MG63 (cell line): ENCODE data around the gene SPAG4. TPM values are rescaled to one million over a fixed set of nuclear protein-coding genes. Genes with fewer than 3 reads are reported as not detected.

Source experiments
- DNase-seq: peaks from one replicate; pipeline ENCODE4 v3.0.0-alpha.2; 2020
- H3K27me3 ChIP-seq: fragments of 250-450 bp; sonication (Bioruptor Pico); 2 replicates; pipeline ENCODE4 v1.5.1; 2020; ENCODE audit warnings: mild to moderate bottlenecking, moderate library complexity
- H3K36me3 ChIP-seq: fragments of 250-450 bp; sonication (Bioruptor Pico); 2 replicates; pipeline ENCODE4 v1.5.1; 2020; ENCODE audit warnings: mild to moderate bottlenecking, moderate library complexity
- H3K4me3 ChIP-seq: fragments of 250-450 bp; sonication (Bioruptor Pico); 2 replicates; pipeline ENCODE4 v1.5.1; 2020; ENCODE audit warnings: mild to moderate bottlenecking, moderate library complexity
- H3K9me3 ChIP-seq: fragments of 250-450 bp; sonication (Bioruptor Pico); 2 replicates; pipeline ENCODE4 v1.5.1; 2020; ENCODE audit warnings: mild to moderate bottlenecking, moderate library complexity
- total RNA-seq: library from RNA; depleted of rRNA; stranded (reverse); fragments of >200 nt; shearing (Covaris generic); gene quantifications from 2 replicates; pipeline ENCODE4 v1.2.3, GENCODE V29; 2014; ENCODE audit warnings: low replicate concordance

SPAG4 gene
- total RNA-seq, 1 experiment from 2014 or later: 1.4 TPM

- H3K36me3 ChIP-seq: peaks cover 34% of the 10 kb centered on the region
- H3K4me3 ChIP-seq: no peak overlapping the region
- no peaks in the 10 kb centered on the region for H3K9me3 ChIP-seq
- no peaks in the 10 kb centered on the region for H3K27me3 ChIP-seq
- no peak for DNase-seq
Observed at GRCh38 chr20:35635652-35636051, 20.0 kb downstream of the SPAG4 start.

GRCh38 chr20:35636095-35636494, 20.5 kb downstream of the SPAG4 start:
- no peaks in the 10 kb centered on the region for H3K9me3 ChIP-seq
- peaks cover 30% of the 10 kb centered on the region for H3K36me3 ChIP-seq
- no peaks in the 10 kb centered on the region for H3K27me3 ChIP-seq
- no peak overlapping the region for H3K4me3 ChIP-seq
- no peak for DNase-seq

GRCh38 chr20:35637276-35637675, 21.6 kb downstream of the SPAG4 start:
- H3K9me3 ChIP-seq: no peaks in the 10 kb centered on the region
- DNase-seq: no peak
- no peaks in the 10 kb centered on the region for H3K27me3 ChIP-seq
- no peak overlapping the region for H3K4me3 ChIP-seq
- H3K36me3 ChIP-seq: peaks cover 28% of the 10 kb centered on the region

- no peak for DNase-seq
- Histone ChIP-seq H3K27me3 (no peaks in the 10 kb centered on the region), H3K9me3 (no peaks in the 10 kb centered on the region), H3K36me3 (peaks cover 18% of the 10 kb centered on the region), H3K4me3 (no peak overlapping the region)
Observed at GRCh38 chr20:35638751-35639150, 23.1 kb downstream of the SPAG4 start.

- no peaks in the 10 kb centered on the region for H3K27me3 ChIP-seq
- DNase-seq: no peak
- H3K4me3 ChIP-seq: no peak overlapping the region
Observed at GRCh38 chr20:35640724-35641123, 25.1 kb downstream of the SPAG4 start.

GRCh38 chr20:35641743-35642142, 26.1 kb downstream of the SPAG4 start:
- Histone ChIP-seq H3K36me3 (peaks cover 35% of the 10 kb centered on the region), H3K9me3 (no peaks in the 10 kb centered on the region), H3K27me3 (no peaks in the 10 kb centered on the region), H3K4me3 (no peak overlapping the region)
- no peak for DNase-seq

More at GRCh38 chr20:35640724-35641123, 25.1 kb downstream of the SPAG4 start:
- Histone ChIP-seq H3K36me3 (peaks cover 34% of the 10 kb centered on the region), H3K9me3 (no peaks in the 10 kb centered on the region)

GRCh38 chr20:35643045-35643444, 27.4 kb downstream of the SPAG4 start:
- Histone ChIP-seq H3K27me3 (no peaks in the 10 kb centered on the region), H3K4me3 (no peak overlapping the region), H3K9me3 (no peaks in the 10 kb centered on the region), H3K36me3 (peaks cover 41% of the 10 kb centered on the region)
- DNase-seq: no peak

GRCh38 chr20:35644806-35645205, 29.2 kb downstream of the SPAG4 start:
- no peak for DNase-seq
- Histone ChIP-seq H3K4me3 (no peak overlapping the region), H3K36me3 (peaks cover 48% of the 10 kb centered on the region), H3K9me3 (no peaks in the 10 kb centered on the region), H3K27me3 (no peaks in the 10 kb centered on the region)

- Histone ChIP-seq H3K4me3 (no peak overlapping the region), H3K27me3 (no peaks in the 10 kb centered on the region), H3K9me3 (no peaks in the 10 kb centered on the region), H3K36me3 (peaks cover 71% of the 10 kb centered on the region)
- peak; percentile 55 for DNase-seq
Observed at GRCh38 chr20:35648836-35649235, 33.2 kb downstream of the SPAG4 start.

GRCh38 chr20:35650632-35651031, 35.0 kb downstream of the SPAG4 start:
- Histone ChIP-seq H3K36me3 (peaks cover 74% of the 10 kb centered on the region), H3K9me3 (no peaks in the 10 kb centered on the region), H3K4me3 (no peak overlapping the region), H3K27me3 (no peaks in the 10 kb centered on the region)
- no peak for DNase-seq

- peaks cover 79% of the 10 kb centered on the region for H3K36me3 ChIP-seq
- no peak overlapping the region for H3K4me3 ChIP-seq
- H3K9me3 ChIP-seq: no peaks in the 10 kb centered on the region
- no peak for DNase-seq
- no peaks in the 10 kb centered on the region for H3K27me3 ChIP-seq
Observed at GRCh38 chr20:35651958-35652357, 36.3 kb downstream of the SPAG4 start.

GRCh38 chr20:35652641-35653429, 37.2 kb downstream of the SPAG4 start:
- H3K9me3 ChIP-seq: no peaks in the 10 kb centered on the region
- H3K27me3 ChIP-seq: no peaks in the 10 kb centered on the region
- H3K36me3 ChIP-seq: peaks cover 83% of the 10 kb centered on the region
- no peak overlapping the region for H3K4me3 ChIP-seq
- DNase-seq: no peak

- Histone ChIP-seq H3K9me3 (no peaks in the 10 kb centered on the region), H3K36me3 (peaks cover 82% of the 10 kb centered on the region)
Observed at GRCh38 chr20:35653430-35653734, 37.8 kb downstream of the SPAG4 start.

GRCh38 chr20:35653893-35654292, 38.3 kb downstream of the SPAG4 start:
- no peak for DNase-seq
- Histone ChIP-seq H3K9me3 (no peaks in the 10 kb centered on the region), H3K36me3 (peaks cover 83% of the 10 kb centered on the region), H3K27me3 (no peaks in the 10 kb centered on the region), H3K4me3 (no peak overlapping the region)

More at GRCh38 chr20:35653430-35653734, 37.8 kb downstream of the SPAG4 start:
- DNase-seq: no peak
- Histone ChIP-seq H3K4me3 (no peak overlapping the region), H3K27me3 (no peaks in the 10 kb centered on the region)

GRCh38 chr20:35654415-35654814, 38.8 kb downstream of the SPAG4 start:
- peaks cover 83% of the 10 kb centered on the region for H3K36me3 ChIP-seq

GRCh38 chr20:35657271-35657670, 41.6 kb downstream of the SPAG4 start:
- peaks cover 72% of the 10 kb centered on the region for H3K36me3 ChIP-seq
- H3K4me3 ChIP-seq: no peak overlapping the region
- no peaks in the 10 kb centered on the region for H3K27me3 ChIP-seq
- DNase-seq: no peak
- H3K9me3 ChIP-seq: no peaks in the 10 kb centered on the region

More at GRCh38 chr20:35654415-35654814, 38.8 kb downstream of the SPAG4 start:
- no peak for DNase-seq
- H3K4me3 ChIP-seq: no peak overlapping the region
- no peaks in the 10 kb centered on the region for H3K27me3 ChIP-seq
- no peaks in the 10 kb centered on the region for H3K9me3 ChIP-seq

GRCh38 chr20:35660122-35660937, 44.7 kb downstream of the SPAG4 start:
- H3K36me3 ChIP-seq: peaks cover 53% of the 10 kb centered on the region
- H3K9me3 ChIP-seq: no peaks in the 10 kb centered on the region
- H3K4me3 ChIP-seq: no peak overlapping the region
- DNase-seq: no peak
- H3K27me3 ChIP-seq: no peaks in the 10 kb centered on the region

- Histone ChIP-seq H3K27me3 (no peaks in the 10 kb centered on the region), H3K9me3 (no peaks in the 10 kb centered on the region), H3K36me3 (peaks cover 47% of the 10 kb centered on the region), H3K4me3 (no peak overlapping the region; the same call in 1 of the 2 replicates)
- DNase-seq: no peak
Observed at GRCh38 chr20:35661053-35661452, 45.4 kb downstream of the SPAG4 start.
